ENCODE results near the gene ELMO3.
A peak's percentile ranks its signal among the peaks of the same experiment; 100 is the strongest.

Gene ELMO3

DNA sequence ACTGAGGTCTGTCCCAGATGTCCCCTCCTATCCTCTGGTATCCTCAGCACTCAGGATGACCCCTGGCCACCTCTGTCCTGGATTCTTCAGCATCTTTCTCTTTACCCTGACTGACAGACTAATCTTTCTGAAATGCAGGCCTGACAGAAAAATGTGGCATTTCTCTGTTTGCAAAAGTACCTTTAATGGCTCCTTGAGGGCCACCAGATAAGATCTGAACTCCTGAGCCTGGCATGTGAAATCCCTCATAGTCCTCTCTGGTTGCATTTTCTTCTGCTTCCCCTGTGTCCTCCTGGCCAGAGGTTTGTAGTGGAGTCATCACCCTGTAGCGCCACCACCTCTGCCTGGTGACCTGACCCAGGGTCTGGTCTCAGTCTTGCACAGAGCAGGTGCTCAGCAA is 2.0 kb upstream of the ELMO3 start:
- Histone ChIP-seq H3K27me3 (ENCODE audit: insufficient read depth, low read length, poor library complexity) (no peaks in the 10 kb centered on the region), H3K18ac (ENCODE audit: low read length) (no peak overlapping the region), H3K27ac (ENCODE audit: low read depth, low read length) (no peak overlapping the region), H3K79me1 (ENCODE audit: low read length) (peaks cover 16% of the 10 kb centered on the region), H2BK15ac (replicated peaks; ENCODE audit: low read depth) (no peak overlapping the region), H3K4me2 (ENCODE audit: low read length) (no peak overlapping the region), H3K4ac (ENCODE audit: low read depth, low read length) (no peak overlapping the region), H2BK120ac (ENCODE audit: low read depth, low read length) (no peak overlapping the region), H3K56ac (ENCODE audit: low read length) (no peak overlapping the region), H4K5ac (ENCODE audit: low read length) (no peak overlapping the region), H3K4me3 (ENCODE audit: low read length) (no peak overlapping the region), H2BK5ac (ENCODE audit: low read length) (no peak overlapping the region), H3K9ac (ENCODE audit: low read length) (no peak overlapping the region), H2AK5ac (ENCODE audit: low read length) (no peak overlapping the region), H3K23ac (ENCODE audit: low read length) (no peak overlapping the region), H4K8ac (ENCODE audit: low read depth, low read length) (no peak overlapping the region), H3K36me3 (ENCODE audit: control insufficient read depth, insufficient read depth, low read length) (peaks cover 27% of the 10 kb centered on the region), H3K4me1 (ENCODE audit: control insufficient read depth, low read depth, low read length) (peaks cover 3% of the 10 kb centered on the region), H3K79me2 (ENCODE audit: control insufficient read depth, insufficient read depth, low read length) (peaks cover 24% of the 10 kb centered on the region)
- DNase-seq, result no peak
- WGBS (ENCODE audit: extremely low coverage, insufficient coverage, low lambda C conversion rate), result no CpG with 5 or more reads among the region's 1 CpG

DNA sequence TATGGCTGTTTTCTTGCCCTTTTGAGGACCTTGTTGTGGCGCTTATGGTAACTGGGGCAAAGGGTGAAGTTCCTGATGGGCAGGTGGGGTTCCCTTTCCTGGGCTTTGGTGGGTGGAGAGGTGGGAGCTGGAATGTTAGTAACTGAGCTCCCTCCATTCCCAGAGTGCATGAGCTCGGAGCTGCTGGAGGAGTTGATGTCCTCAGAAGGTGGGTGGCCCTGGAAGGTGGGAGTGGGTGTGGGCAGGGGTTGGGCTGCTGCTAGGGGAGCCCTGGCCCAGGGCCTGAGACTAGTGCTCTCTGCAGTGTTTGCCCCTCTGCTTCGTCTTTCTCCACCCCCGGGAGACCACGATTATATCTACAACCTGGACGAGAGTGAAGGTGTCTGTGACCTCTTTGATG is 1.2 kb upstream of the ELMO3 start:
- Histone ChIP-seq H3K4me2 (ENCODE audit: low read length) (no peak overlapping the region), H2BK5ac (ENCODE audit: low read length) (no peak overlapping the region), H3K4me3 (ENCODE audit: low read length) (no peak overlapping the region), H3K23ac (ENCODE audit: low read length) (no peak overlapping the region), H3K18ac (ENCODE audit: low read length) (no peak overlapping the region), H3K9ac (ENCODE audit: low read length) (no peak overlapping the region), H3K4ac (ENCODE audit: low read depth, low read length) (no peak overlapping the region), H2BK120ac (ENCODE audit: low read depth, low read length) (no peak overlapping the region), H2AK5ac (ENCODE audit: low read length) (no peak overlapping the region), H3K27ac (ENCODE audit: low read depth, low read length) (no peak overlapping the region), H3K79me1 (ENCODE audit: low read length) (peaks cover 16% of the 10 kb centered on the region), H4K5ac (ENCODE audit: low read length) (no peak overlapping the region), H2BK15ac (replicated peaks; ENCODE audit: low read depth) (no peak overlapping the region), H3K36me3 (ENCODE audit: control insufficient read depth, insufficient read depth, low read length) (peaks cover 27% of the 10 kb centered on the region), H3K79me2 (ENCODE audit: control insufficient read depth, insufficient read depth, low read length) (peaks cover 18% of the 10 kb centered on the region), H3K56ac (ENCODE audit: low read length) (no peak overlapping the region), H3K4me1 (ENCODE audit: control insufficient read depth, low read depth, low read length) (peaks cover 3% of the 10 kb centered on the region), H4K8ac (ENCODE audit: low read depth, low read length) (no peak overlapping the region), H3K27me3 (ENCODE audit: insufficient read depth, low read length, poor library complexity) (no peaks in the 10 kb centered on the region)
- WGBS (ENCODE audit: extremely low coverage, insufficient coverage, low lambda C conversion rate), result no CpG with 5 or more reads among the region's 6 CpGs
- no peak for DNase-seq

DNA sequence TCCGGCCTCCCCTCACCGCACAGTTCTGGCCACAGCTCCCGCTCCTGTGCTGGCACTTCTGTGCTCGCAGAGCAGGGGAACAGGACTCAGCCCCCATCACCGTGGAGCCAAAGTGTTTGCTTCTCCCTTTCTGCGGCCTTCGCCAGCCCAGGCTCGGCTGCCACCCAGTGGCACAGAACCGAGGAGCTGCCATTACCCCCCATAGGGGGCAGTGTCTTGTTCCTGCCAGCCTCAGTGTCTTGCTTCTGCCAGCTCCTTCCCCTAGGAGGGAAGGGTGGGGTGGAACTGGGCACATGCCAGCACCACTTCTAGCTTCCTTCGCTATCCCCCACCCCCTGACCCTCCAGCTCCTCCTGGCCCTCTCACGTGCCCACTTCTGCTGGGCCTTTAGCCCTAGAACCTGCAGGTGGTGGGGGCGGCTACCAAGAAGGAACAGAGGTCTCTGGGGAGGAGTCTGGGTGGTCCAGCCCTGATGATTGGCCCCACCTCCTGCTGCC is 645 bp upstream of the ELMO3 start:
- Histone ChIP-seq H3K18ac (ENCODE audit: low read length) (no peak overlapping the region), H2BK120ac (ENCODE audit: low read depth, low read length) (no peak overlapping the region), H3K36me3 (ENCODE audit: control insufficient read depth, insufficient read depth, low read length) (peaks cover 27% of the 10 kb centered on the region), H2BK5ac (ENCODE audit: low read length) (no peak overlapping the region), H3K56ac (ENCODE audit: low read length) (no peak overlapping the region), H3K27ac (ENCODE audit: low read depth, low read length) (no peak overlapping the region), H3K4me1 (ENCODE audit: control insufficient read depth, low read depth, low read length) (peaks cover under 1% of the 10 kb centered on the region), H4K5ac (ENCODE audit: low read length) (no peak overlapping the region), H3K23ac (ENCODE audit: low read length) (no peak overlapping the region), H3K9ac (ENCODE audit: low read length) (no peak overlapping the region), H3K4me2 (ENCODE audit: low read length) (no peak overlapping the region), H3K27me3 (ENCODE audit: insufficient read depth, low read length, poor library complexity) (no peaks in the 10 kb centered on the region), H3K4me3 (ENCODE audit: low read length) (no peak overlapping the region), H4K8ac (ENCODE audit: low read depth, low read length) (no peak overlapping the region), H2BK15ac (replicated peaks; ENCODE audit: low read depth) (no peak overlapping the region), H3K79me1 (ENCODE audit: low read length) (peaks cover 11% of the 10 kb centered on the region), H2AK5ac (ENCODE audit: low read length) (no peak overlapping the region), H3K4ac (ENCODE audit: low read depth, low read length) (no peak overlapping the region), H3K79me2 (ENCODE audit: control insufficient read depth, insufficient read depth, low read length) (peaks cover 12% of the 10 kb centered on the region)
- no CpG with 5 or more reads among the region's 12 CpGs for WGBS (ENCODE audit: extremely low coverage, insufficient coverage, low lambda C conversion rate)
- DNase-seq, result peak; percentile 63

DNA sequence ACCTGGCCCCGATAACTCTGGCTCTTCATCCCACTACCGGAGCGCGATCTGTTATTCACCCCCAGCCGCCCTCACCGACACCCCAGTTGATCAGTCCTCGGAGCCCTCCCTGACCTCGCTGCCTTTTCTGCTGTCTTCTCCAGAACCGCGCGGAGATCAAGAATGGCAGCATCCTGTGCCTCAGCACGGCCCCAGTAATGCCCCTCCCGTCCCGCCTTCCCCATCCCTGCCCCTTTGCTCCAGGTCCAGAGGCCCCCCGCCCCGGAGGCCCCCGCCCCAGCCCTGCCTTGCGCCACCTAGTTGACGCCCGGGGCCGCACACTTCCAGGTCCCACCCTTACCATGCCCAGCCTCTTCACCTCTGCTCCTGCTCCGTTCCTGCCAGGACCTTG is 872 bp downstream of the ELMO3 start:
- H3K4ac ChIP-seq (ENCODE audit: low read depth, low read length), result no peak overlapping the region
- peak overlapping the region; percentile 53 for H3K4me2 ChIP-seq (ENCODE audit: low read length)
- H2BK5ac ChIP-seq (ENCODE audit: low read length), result no peak overlapping the region
- peak overlapping the region; percentile 81 for H3K56ac ChIP-seq (ENCODE audit: low read length)
- no peak overlapping the region for H2AK5ac ChIP-seq (ENCODE audit: low read length)
- H3K79me2 ChIP-seq (ENCODE audit: control insufficient read depth, insufficient read depth, low read length), result no peaks in the 10 kb centered on the region
- no peak overlapping the region for H3K27ac ChIP-seq (ENCODE audit: low read depth, low read length)
- peaks cover under 1% of the 10 kb centered on the region for H3K79me1 ChIP-seq (ENCODE audit: low read length)
- peak; percentile 61 for DNase-seq
- no peak overlapping the region for H4K8ac ChIP-seq (ENCODE audit: low read depth, low read length)
- no peaks in the 10 kb centered on the region for H3K27me3 ChIP-seq (ENCODE audit: insufficient read depth, low read length, poor library complexity)
- H3K18ac ChIP-seq (ENCODE audit: low read length), result no peak overlapping the region
- peak overlapping the region; percentile 62 for H3K9ac ChIP-seq (ENCODE audit: low read length)
- no peak overlapping the region for H4K5ac ChIP-seq (ENCODE audit: low read length)
- H3K23ac ChIP-seq (ENCODE audit: low read length), result no peak overlapping the region
- no peak overlapping the region for H2BK15ac ChIP-seq (replicated peaks; ENCODE audit: low read depth)
- WGBS (ENCODE audit: extremely low coverage, insufficient coverage, low lambda C conversion rate), result no CpG with 5 or more reads among the region's 22 CpGs
- no peaks in the 10 kb centered on the region for H3K4me1 ChIP-seq (ENCODE audit: control insufficient read depth, low read depth, low read length)
- peaks cover 23% of the 10 kb centered on the region for H3K36me3 ChIP-seq (ENCODE audit: control insufficient read depth, insufficient read depth, low read length)
- H3K4me3 ChIP-seq (ENCODE audit: low read length), result peak overlapping the region; percentile 42
- no peak overlapping the region for H2BK120ac ChIP-seq (ENCODE audit: low read depth, low read length)

DNA sequence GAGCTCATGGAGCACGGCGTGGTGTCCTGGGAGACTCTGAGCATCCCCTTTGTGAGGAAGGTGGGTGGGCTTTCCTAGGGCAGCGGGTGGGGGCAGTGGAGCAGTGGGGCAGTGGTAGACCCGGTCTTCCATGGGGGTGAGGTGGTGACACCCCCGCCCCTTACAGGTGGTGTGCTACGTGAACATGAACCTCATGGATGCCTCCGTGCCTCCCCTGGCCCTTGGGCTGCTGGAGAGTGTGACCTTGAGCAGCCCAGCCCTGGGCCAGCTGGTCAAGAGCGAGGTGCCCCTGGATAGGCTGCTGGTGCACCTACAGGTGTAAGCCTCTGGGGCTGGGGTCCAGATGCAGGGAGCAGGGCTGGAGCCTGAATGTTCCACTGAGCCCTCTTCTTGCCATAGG is 1.6 kb downstream of the ELMO3 start:
- H3K9ac ChIP-seq (ENCODE audit: low read length), result no peak overlapping the region
- DNase-seq, result no peak
- H3K4me1 ChIP-seq (ENCODE audit: control insufficient read depth, low read depth, low read length), result no peaks in the 10 kb centered on the region
- H3K23ac ChIP-seq (ENCODE audit: low read length), result no peak overlapping the region
- H3K4me2 ChIP-seq (ENCODE audit: low read length), result no peak overlapping the region
- H2BK15ac ChIP-seq (replicated peaks; ENCODE audit: low read depth), result no peak overlapping the region
- no CpG with 5 or more reads among the region's 8 CpGs for WGBS (ENCODE audit: extremely low coverage, insufficient coverage, low lambda C conversion rate)
- no peak overlapping the region for H2AK5ac ChIP-seq (ENCODE audit: low read length)
- no peak overlapping the region for H3K4me3 ChIP-seq (ENCODE audit: low read length)
- peak overlapping the region; percentile 30 for H3K56ac ChIP-seq (ENCODE audit: low read length)
- no peak overlapping the region for H3K4ac ChIP-seq (ENCODE audit: low read depth, low read length)
- no peak overlapping the region for H4K5ac ChIP-seq (ENCODE audit: low read length)
- no peaks in the 10 kb centered on the region for H3K79me2 ChIP-seq (ENCODE audit: control insufficient read depth, insufficient read depth, low read length)
- H3K18ac ChIP-seq (ENCODE audit: low read length), result no peak overlapping the region
- H2BK120ac ChIP-seq (ENCODE audit: low read depth, low read length), result no peak overlapping the region
- no peaks in the 10 kb centered on the region for H3K27me3 ChIP-seq (ENCODE audit: insufficient read depth, low read length, poor library complexity)
- no peak overlapping the region for H3K27ac ChIP-seq (ENCODE audit: low read depth, low read length)
- H3K36me3 ChIP-seq (ENCODE audit: control insufficient read depth, insufficient read depth, low read length), result peaks cover 19% of the 10 kb centered on the region
- H4K8ac ChIP-seq (ENCODE audit: low read depth, low read length), result no peak overlapping the region
- H2BK5ac ChIP-seq (ENCODE audit: low read length), result no peak overlapping the region
- H3K79me1 ChIP-seq (ENCODE audit: low read length), result no peaks in the 10 kb centered on the region
